Measurements from ENCODE around the gene KCNC2. TPM values are rescaled to one million over a fixed set of nuclear protein-coding genes. Genes with fewer than 3 reads are reported as not detected.

KCNC2 gene
- total and polyA plus RNA-seq, 7 donors: 0.01 to 1.2 (median 0.51) TPM; not detected in 3

- intact Hi-C loops (cut with DNase I): no loop called here
- DNase-seq (no peak), ATAC-seq (no peak)
- no peak overlapping the region for H3K27ac ChIP-seq
- no peak overlapping the region for H3K4me3 ChIP-seq
- no peaks in the 10 kb centered on the region for H3K36me3 ChIP-seq (ENCODE audit: insufficient read depth in 1 of 2, low read depth in 1 of 2)
- no peaks in the 10 kb centered on the region for H3K27me3 ChIP-seq (ENCODE audit: insufficient read depth in 3 of 3, low read length in 2 of 3)
- no peaks in the 10 kb centered on the region for H3K9me3 ChIP-seq
- H3K4me1 ChIP-seq: no peaks in the 10 kb centered on the region
- no peak for TF ChIP-seq CTCF (IDR thresholded peaks at IDR 0.05)
These were observed 31.6 kb downstream of the KCNC2 start for GRCh38 chr12:75177997-75178396.

- Histone ChIP-seq H3K9me3 (no peaks in the 10 kb centered on the region), H3K4me3 (no peak overlapping the region), H3K36me3 (ENCODE audit: insufficient read depth in 1 of 2, low read depth in 1 of 2) (no peaks in the 10 kb centered on the region), H3K27ac (no peak overlapping the region), H3K27me3 (ENCODE audit: insufficient read depth in 3 of 3, low read length in 2 of 3) (peaks cover 0 to 4% (median 0%) of the 10 kb centered on the region in 3 donors), H3K4me1 (no peaks in the 10 kb centered on the region)
- DNase-seq (no peak), ATAC-seq (no peak)
- intact Hi-C loops (cut with DNase I): no loop called here
- TF ChIP-seq CTCF (IDR thresholded peaks at IDR 0.05): no peak
- WGBS, 3 donors: 50 to 52% (median 50%) methylated on average over 1 of the region's 1 CpG
These were observed 37.0 kb downstream of the KCNC2 start for GRCh38 chr12:75172611-75173010.

- Histone ChIP-seq H3K27me3 (ENCODE audit: insufficient read depth in 3 of 3, low read length in 2 of 3) (peaks cover 0 to 4% (median 0%) of the 10 kb centered on the region in 3 donors), H3K27ac (no peak overlapping the region), H3K36me3 (ENCODE audit: insufficient read depth in 1 of 2, low read depth in 1 of 2) (no peaks in the 10 kb centered on the region), H3K9me3 (no peaks in the 10 kb centered on the region), H3K4me3 (no peak overlapping the region), H3K4me1 (no peaks in the 10 kb centered on the region)
- TF ChIP-seq CTCF (IDR thresholded peaks at IDR 0.05): no peak
- DNase-seq (no peak), ATAC-seq (no peak)
- WGBS, 3 donors: 37 to 51% (median 48%) methylated on average over 4 of the region's 4 CpGs
- intact Hi-C loops (cut with DNase I): no loop called here
These were observed 38.9 kb downstream of the KCNC2 start for GRCh38 chr12:75170640-75171185.

- ATAC-seq (no peak), DNase-seq (no peak)
- WGBS, 3 donors: 53 to 65% (median 58%) methylated on average over 4 of the region's 4 CpGs
- H3K4me3 ChIP-seq: no peak overlapping the region
- no peaks in the 10 kb centered on the region for H3K4me1 ChIP-seq
- H3K36me3 ChIP-seq (ENCODE audit: insufficient read depth in 1 of 2, low read depth in 1 of 2): no peaks in the 10 kb centered on the region
- H3K27ac ChIP-seq: no peak overlapping the region
- intact Hi-C loops (cut with DNase I): no loop called here
- peaks cover 0 to 2% (median 0%) of the 10 kb centered on the region in 3 donors for H3K27me3 ChIP-seq (ENCODE audit: insufficient read depth in 3 of 3, low read length in 2 of 3)
- TF ChIP-seq CTCF (IDR thresholded peaks at IDR 0.05): no peak
- no peaks in the 10 kb centered on the region for H3K9me3 ChIP-seq
These were observed 46.8 kb downstream of the KCNC2 start for GRCh38 chr12:75162845-75163244.

GRCh38 chr12:75161488-75161887, 48.2 kb downstream of the KCNC2 start:
- no peaks in the 10 kb centered on the region for H3K36me3 ChIP-seq (ENCODE audit: insufficient read depth in 1 of 2, low read depth in 1 of 2)
- no peak overlapping the region for H3K4me3 ChIP-seq
- DNase-seq (no peak), ATAC-seq (no peak)
- TF ChIP-seq CTCF (IDR thresholded peaks at IDR 0.05): no peak
- H3K27me3 ChIP-seq (ENCODE audit: insufficient read depth in 3 of 3, low read length in 2 of 3): peaks cover 0 to 2% (median 0%) of the 10 kb centered on the region in 3 donors
- 27 to 44% (median 33%) methylated on average over 1 of the region's 1 CpG for WGBS, 3 donors
- H3K9me3 ChIP-seq: no peaks in the 10 kb centered on the region
- H3K4me1 ChIP-seq: no peaks in the 10 kb centered on the region
- H3K27ac ChIP-seq: no peak overlapping the region
- intact Hi-C loops (cut with DNase I): no loop called here

Measured in psoas muscle (tissue), 8 donors.